Adrenal gland (tissue), 12 donors: ENCODE measurements around the gene KLF6. TPM values are rescaled to one million over a fixed set of nuclear protein-coding genes. Genes with fewer than 3 reads are reported as not detected.
"Not testable (repeated sequence)": the region's sequence is repeated elsewhere in the genome, so short reads cannot be mapped to it uniquely, and the experiment has no call there.

Experiments used
- DNase-seq, 7 donors: peaks; one replicate each; pipeline ENCODE4 v3.0.0-alpha.2; 2019 to 2020
- H3K27ac ChIP-seq, 5 donors: fragments of 200-600 bp; sonication (generic) in 4 of 5; 1 replicate in 3 of 5; 2 replicates in 2 of 5; pipeline versions ENCODE4 v1.5.1 to v1.8.0; 2016 to 2020; ENCODE audit warnings: mild to moderate bottlenecking in 1 of 5
- H3K27me3 ChIP-seq: fragments of 200-600 bp; 2 replicates; pipeline ENCODE4 v1.8.0; 2021
- H3K36me3 ChIP-seq, 2 donors: fragments of 200-600 bp; replicated peaks in 1 of 2; 1 replicate in 1 of 2; 2 replicates in 1 of 2; pipeline versions ENCODE4 v1.5.1 to v1.8.0; 2018 to 2022
- H3K4me1 ChIP-seq, 2 donors: fragments of 200-600 bp; replicated peaks in 1 of 2; 1 replicate in 1 of 2; 2 replicates in 1 of 2; pipeline versions ENCODE4 v1.5.1 to v1.8.0; 2018 to 2021
- H3K4me3 ChIP-seq, 4 donors: fragments of 200-600 bp; sonication (generic) in 3 of 4; one replicate each; pipeline ENCODE4 v1.5.1; 2016 to 2018
- H3K9me3 ChIP-seq, 3 donors: fragments of 200-600 bp; sonication (generic) in 1 of 3; replicated peaks in 1 of 3; 1 replicate in 2 of 3; 2 replicates in 1 of 3; pipeline versions ENCODE4 v1.5.1 to v1.8.0; 2016 to 2021
- CTCF ChIP-seq, 6 experiments: fragments of 450-650 bp in 4 of 6; fragments of 200-600 bp in 2 of 6; sonication (generic) in 1 of 6; IDR thresholded peaks; 1 replicate in 5 of 6; 2 replicates in 1 of 6; pipeline versions ENCODE4 v1.5.1 to v1.8.0; 2016 to 2021; ENCODE audit warnings: antibody characterized with exemption in 6 of 6, mild to moderate bottlenecking in 2 of 6, moderate library complexity in 1 of 6
- POLR2A ChIP-seq, 2 donors: fragments of 450-650 bp; IDR thresholded peaks; one replicate each; pipeline ENCODE4 v1.6.1; 2017; ENCODE audit warnings: antibody characterized with exemption in 2 of 2, mild to moderate bottlenecking in 2 of 2, moderate library complexity in 1 of 2
- WGBS, 4 donors: extraction: QIAGEN DNeasy Blood & Tissue Kit in 2 of 4; methylation state at CpG; one replicate each; pipeline versions ENCODE4 v1.1.5 to v1.1.7; 2013 to 2017; 5-methylcytosine and 5-hydroxymethylcytosine counted together
- intact Hi-C, 2 donors: fragments of 100-400 bp; cut with DNase I; formaldehyde crosslinking; loops; one replicate each; pipeline versions ENCODE4 v1.14.1 to v1.15.0; 2022 to 2023
- polyA plus RNA-seq, 3 donors: library from polyadenylated mRNA; stranded (reverse); fragments of 200-250 nt in 2 of 3; fragments of 350-450 nt in 1 of 3; fragmentation: Illumina TruSeq in 1 of 3; extraction: RNeasy Lipid Tissue Mini Kit (QIAGEN cat#74804) in 1 of 3; gene quantifications; one replicate each; pipeline ENCODE4 v1.2.3, GENCODE V29; 2013 to 2014
- total RNA-seq, 9 donors: library from RNA; depleted of rRNA in 4 of 9; stranded (reverse); fragments of >200 nt in 4 of 9; fragments of 120-200 nt in 1 of 9; fragmentation: NEBNext Ultra II Directional in 1 of 9; extraction: Animal tissue kit (Norgen Biotek cat#: 25700) in 1 of 9; gene quantifications; one replicate each; pipeline versions ENCODE4 v1.1.0 to v1.2.4, GENCODE V29; 2013 to 2023
- donor health status: healthy with polysubstance abuse.
- donor health status: Bipolar disorder and iron deficiency.
- donor health status: DM: yes; HTN: yes; CAD: no.
- donor health status: DM: no; HTN: no; CAD: no.
- donor health status: DM: no; HTN: no; CAD: no.
- donor health status: DM: yes; HTN: yes; CAD: no.

The KLF6 gene
- total and polyA plus RNA-seq, 12 donors = 14.4 to 70.2 (median 26.8) TPM

DNA sequence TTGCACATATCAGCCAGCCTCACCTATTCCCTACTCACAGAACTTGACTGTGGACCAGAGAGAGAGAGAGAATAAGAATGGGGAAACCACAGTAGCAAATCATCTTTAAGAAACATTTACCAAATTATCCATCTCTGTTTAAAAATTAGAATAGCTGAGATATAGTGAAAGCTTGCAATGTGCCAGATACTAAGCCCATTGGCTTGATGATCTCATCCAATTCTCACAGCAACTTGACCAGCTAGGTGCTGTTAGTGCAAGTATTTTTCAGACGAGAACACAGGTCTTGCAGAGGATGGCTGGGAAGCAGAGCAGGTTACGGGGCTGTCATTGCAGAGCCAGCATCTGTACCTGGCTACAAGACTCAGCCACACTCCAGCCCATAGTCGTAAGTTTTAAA, 50.9 kb downstream of the KLF6 start:
- H3K27me3 ChIP-seq = no peaks in the 10 kb centered on the region
- H3K9me3 ChIP-seq = no peaks in the 10 kb centered on the region
- H3K36me3 ChIP-seq = no peaks in the 10 kb centered on the region
- no peak for TF ChIP-seq POLR2A (IDR thresholded peaks at IDR 0.05)
- no peak for TF ChIP-seq CTCF (IDR thresholded peaks at IDR 0.05)
- H3K4me1 ChIP-seq = no peaks in the 10 kb centered on the region
- H3K27ac ChIP-seq = no peak overlapping the region
- intact Hi-C loops = no loop called here
- no peak overlapping the region for H3K4me3 ChIP-seq
- DNase-seq = no peak
- WGBS, 4 donors = 82 to 89% (median 86%) methylated on average over 3 of the region's 3 CpGs

- intact Hi-C loops, H3K27me3 ChIP-seq, H3K9me3 ChIP-seq, DNase-seq, H3K4me1 ChIP-seq, H3K4me3 ChIP-seq, H3K27ac ChIP-seq, H3K36me3 ChIP-seq: not testable (repeated sequence)
- 71 to 86% (median 79%) methylated on average over 3 of the region's 3 CpGs for WGBS, 4 donors
Observed at GRCh38 chr10:3732183-3732582, 52.8 kb downstream of the KLF6 start.

GRCh38 chr10:3729397-3729976, 55.5 kb downstream of the KLF6 start:
- TF ChIP-seq POLR2A (IDR thresholded peaks at IDR 0.05) = no peak
- TF ChIP-seq CTCF (IDR thresholded peaks at IDR 0.05) = no peak
- DNase-seq = no peak
- intact Hi-C loops = no loop called here
- no peaks in the 10 kb centered on the region for H3K27me3 ChIP-seq
- H3K4me3 ChIP-seq = no peak overlapping the region
- H3K36me3 ChIP-seq = no peaks in the 10 kb centered on the region
- 82 to 88% (median 86%) methylated on average over 12 of the region's 12 CpGs for WGBS, 4 donors
- H3K27ac ChIP-seq = no peak overlapping the region
- no peaks in the 10 kb centered on the region for H3K4me1 ChIP-seq
- no peaks in the 10 kb centered on the region for H3K9me3 ChIP-seq

DNA sequence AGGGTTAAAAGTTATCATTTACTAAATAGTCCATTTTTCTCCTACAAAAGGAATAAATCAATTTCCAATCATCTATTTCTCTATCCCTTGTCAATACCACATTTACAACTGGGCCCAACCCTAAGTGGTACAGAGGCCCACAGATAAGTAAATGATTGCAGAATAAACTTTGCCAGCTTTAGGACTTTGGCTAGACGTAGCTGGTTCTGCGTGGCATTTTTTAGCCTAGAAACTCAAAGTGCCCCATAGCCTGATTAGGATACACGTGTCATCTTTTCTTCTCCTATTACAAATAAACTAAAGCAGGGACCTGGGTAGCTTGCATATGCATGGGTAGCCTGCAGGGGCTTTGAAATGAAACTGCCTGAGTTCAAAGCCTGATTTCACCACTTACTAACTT, 56.4 kb downstream of the KLF6 start:
- Histone ChIP-seq H3K27me3 (no peaks in the 10 kb centered on the region), H3K4me1 (no peaks in the 10 kb centered on the region), H3K27ac (no peak overlapping the region), H3K4me3 (no peak overlapping the region), H3K9me3 (no peaks in the 10 kb centered on the region), H3K36me3 (no peaks in the 10 kb centered on the region)
- intact Hi-C loops = no loop called here
- 79 to 88% (median 85%) methylated on average over 3 of the region's 3 CpGs for WGBS, 4 donors
- DNase-seq = no peak
- TF ChIP-seq POLR2A (IDR thresholded peaks at IDR 0.05) (no peak), CTCF (IDR thresholded peaks at IDR 0.05) (no peak)

DNA sequence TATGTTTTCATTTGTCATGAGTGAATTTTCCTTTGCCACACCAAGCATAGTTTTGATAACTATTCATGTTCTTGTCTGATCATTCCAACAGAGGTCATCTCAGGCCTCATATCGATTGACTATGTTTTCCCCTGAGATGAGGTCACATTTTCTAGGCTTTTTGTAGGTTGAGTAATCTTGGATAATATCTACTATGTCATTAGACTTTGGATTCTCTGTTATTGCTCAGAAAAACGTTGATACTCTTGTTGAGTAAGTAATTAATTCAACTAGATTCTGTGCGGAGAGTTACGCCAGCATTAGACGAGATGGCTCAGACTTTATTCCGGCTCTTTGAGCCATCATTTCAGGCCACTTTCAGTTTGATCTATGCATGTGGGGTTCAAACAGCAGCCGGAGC, 57.7 kb downstream of the KLF6 start:
- Histone ChIP-seq H3K36me3 (no peaks in the 10 kb centered on the region), H3K9me3 (no peaks in the 10 kb centered on the region), H3K27me3 (no peaks in the 10 kb centered on the region), H3K27ac (no peak overlapping the region), H3K4me3 (no peak overlapping the region), H3K4me1 (no peaks in the 10 kb centered on the region)
- intact Hi-C loops = no loop called here
- TF ChIP-seq CTCF (IDR thresholded peaks at IDR 0.05) (no peak), POLR2A (IDR thresholded peaks at IDR 0.05) (no peak)
- WGBS, 4 donors = 85 to 91% (median 88%) methylated on average over 7 of the region's 7 CpGs
- DNase-seq = no peak
